WERI-Rb-1 (cell line): ENCODE results near the gene IQSEC3.

Source experiments
- DNase-seq: peaks from one replicate; pipeline ENCODE4 v3.0.0-alpha.2; 2020
- H3K27ac ChIP-seq: fragments of 250-450 bp; sonication (Bioruptor Pico); 2 replicates; pipeline ENCODE4 v1.5.1; 2020; ENCODE audit warnings: mild to moderate bottlenecking, moderate library complexity
- H3K27me3 ChIP-seq: fragments of 250-450 bp; sonication (Bioruptor Pico); 2 replicates; pipeline ENCODE4 v1.5.1; 2021; ENCODE audit warnings: mild to moderate bottlenecking, low read depth, moderate library complexity; ENCODE audit not compliant: insufficient read depth, severe bottlenecking
- H3K36me3 ChIP-seq: fragments of 250-450 bp; sonication (Bioruptor Pico); 2 replicates; pipeline ENCODE4 v1.5.1; 2020; ENCODE audit warnings: mild to moderate bottlenecking, moderate library complexity
- H3K4me3 ChIP-seq: 2 replicates; pipeline ENCODE4 v1.5.1; 2011; ENCODE audit warnings: low read depth, mild to moderate bottlenecking, control low read depth, low read length
- H3K9me3 ChIP-seq: fragments of 250-450 bp; sonication (Bioruptor Pico); 2 replicates; pipeline ENCODE4 v1.5.1; 2021; ENCODE audit warnings: mild to moderate bottlenecking, moderate library complexity; ENCODE audit not compliant: severe bottlenecking
- TF ChIP-seq, protein P1 (sequence below): IDR thresholded peaks from 2 replicates; pipeline ENCODE4 v1.5.1; 2011; ENCODE audit warnings: low read depth, mild to moderate bottlenecking, control low read depth, inconsistent platforms, low read length

The IQSEC3 gene

DNA sequence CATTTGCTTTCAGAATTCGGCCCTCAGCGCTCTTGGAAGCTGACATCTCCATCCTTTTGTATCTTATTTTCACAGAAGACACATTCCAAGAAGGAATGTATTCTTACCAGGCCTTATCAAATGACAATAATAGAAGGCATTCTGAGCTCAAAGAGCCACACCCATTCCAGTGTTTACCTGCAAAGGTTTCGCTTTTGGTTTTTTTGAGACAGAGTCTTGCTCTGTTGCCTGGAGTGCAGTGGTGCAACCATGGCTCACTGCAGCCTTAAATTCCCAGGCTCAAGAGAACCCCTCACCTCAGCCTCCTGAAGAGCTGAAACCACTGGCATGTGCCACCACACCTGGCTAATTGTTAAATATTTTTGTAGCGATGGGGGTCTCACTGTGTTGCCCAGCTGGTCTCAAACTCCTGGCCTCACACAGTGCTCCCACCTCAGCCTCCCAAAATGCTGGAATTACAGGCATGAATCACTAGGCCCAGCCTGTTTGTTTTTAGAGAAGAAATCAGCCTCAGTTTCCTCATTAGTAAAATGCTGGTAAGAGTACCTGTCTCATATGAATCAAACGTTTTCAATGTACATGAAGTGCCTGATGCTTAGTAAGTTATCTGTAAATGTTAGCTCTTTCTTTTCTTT is 78.2 kb downstream of the IQSEC3 start:
- Histone ChIP-seq H3K36me3 (no peaks in the 10 kb centered on the region), H3K4me3 (no peak overlapping the region), H3K27ac (no peak overlapping the region), H3K9me3 (no peaks in the 10 kb centered on the region), H3K27me3 (no peaks in the 10 kb centered on the region)
- TF ChIP-seq, protein P1, sequence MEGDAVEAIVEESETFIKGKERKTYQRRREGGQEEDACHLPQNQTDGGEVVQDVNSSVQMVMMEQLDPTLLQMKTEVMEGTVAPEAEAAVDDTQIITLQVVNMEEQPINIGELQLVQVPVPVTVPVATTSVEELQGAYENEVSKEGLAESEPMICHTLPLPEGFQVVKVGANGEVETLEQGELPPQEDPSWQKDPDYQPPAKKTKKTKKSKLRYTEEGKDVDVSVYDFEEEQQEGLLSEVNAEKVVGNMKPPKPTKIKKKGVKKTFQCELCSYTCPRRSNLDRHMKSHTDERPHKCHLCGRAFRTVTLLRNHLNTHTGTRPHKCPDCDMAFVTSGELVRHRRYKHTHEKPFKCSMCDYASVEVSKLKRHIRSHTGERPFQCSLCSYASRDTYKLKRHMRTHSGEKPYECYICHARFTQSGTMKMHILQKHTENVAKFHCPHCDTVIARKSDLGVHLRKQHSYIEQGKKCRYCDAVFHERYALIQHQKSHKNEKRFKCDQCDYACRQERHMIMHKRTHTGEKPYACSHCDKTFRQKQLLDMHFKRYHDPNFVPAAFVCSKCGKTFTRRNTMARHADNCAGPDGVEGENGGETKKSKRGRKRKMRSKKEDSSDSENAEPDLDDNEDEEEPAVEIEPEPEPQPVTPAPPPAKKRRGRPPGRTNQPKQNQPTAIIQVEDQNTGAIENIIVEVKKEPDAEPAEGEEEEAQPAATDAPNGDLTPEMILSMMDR = no peak
- DNase-seq = no peak

- H3K36me3 ChIP-seq = no peaks in the 10 kb centered on the region
- TF ChIP-seq, protein P1 = no peak
- no peak for DNase-seq
- H3K4me3 ChIP-seq = no peak overlapping the region
- no peak overlapping the region for H3K27ac ChIP-seq
- H3K27me3 ChIP-seq = no peaks in the 10 kb centered on the region
- no peaks in the 10 kb centered on the region for H3K9me3 ChIP-seq
Measured at GRCh38 chr12:145369-145960, 78.9 kb downstream of the IQSEC3 start.

DNA sequence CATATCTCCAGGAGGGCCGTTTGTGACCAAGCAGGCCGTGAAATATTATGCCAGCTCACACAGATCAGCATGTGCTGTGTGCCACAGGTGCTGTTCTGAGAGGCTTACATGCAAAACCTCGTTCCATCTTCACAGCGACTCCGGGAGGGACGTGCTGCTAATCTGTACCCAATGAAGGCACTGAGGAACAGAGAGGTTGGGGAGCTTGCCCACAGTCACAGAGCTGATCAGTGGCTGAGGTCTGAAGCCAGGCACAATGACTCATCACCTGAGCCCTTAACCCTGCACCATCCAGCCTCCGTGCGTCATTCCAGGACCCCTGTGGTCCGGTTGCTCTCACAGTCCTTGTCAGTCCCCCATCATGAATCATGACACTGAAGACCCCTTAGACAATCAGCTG is 80.7 kb downstream of the IQSEC3 start:
- TF ChIP-seq, protein P1 = no peak
- no peaks in the 10 kb centered on the region for H3K27me3 ChIP-seq
- no peak overlapping the region for H3K27ac ChIP-seq
- no peak overlapping the region for H3K4me3 ChIP-seq
- no peaks in the 10 kb centered on the region for H3K9me3 ChIP-seq
- no peaks in the 10 kb centered on the region for H3K36me3 ChIP-seq
- DNase-seq = no peak

GRCh38 chr12:148676-149416 is 82.3 kb downstream of the IQSEC3 start:
- TF ChIP-seq, protein P1 = no peak
- DNase-seq = no peak
- Histone ChIP-seq H3K4me3 (no peak overlapping the region), H3K27ac (no peak overlapping the region), H3K27me3 (no peaks in the 10 kb centered on the region), H3K36me3 (no peaks in the 10 kb centered on the region), H3K9me3 (no peaks in the 10 kb centered on the region)

DNA sequence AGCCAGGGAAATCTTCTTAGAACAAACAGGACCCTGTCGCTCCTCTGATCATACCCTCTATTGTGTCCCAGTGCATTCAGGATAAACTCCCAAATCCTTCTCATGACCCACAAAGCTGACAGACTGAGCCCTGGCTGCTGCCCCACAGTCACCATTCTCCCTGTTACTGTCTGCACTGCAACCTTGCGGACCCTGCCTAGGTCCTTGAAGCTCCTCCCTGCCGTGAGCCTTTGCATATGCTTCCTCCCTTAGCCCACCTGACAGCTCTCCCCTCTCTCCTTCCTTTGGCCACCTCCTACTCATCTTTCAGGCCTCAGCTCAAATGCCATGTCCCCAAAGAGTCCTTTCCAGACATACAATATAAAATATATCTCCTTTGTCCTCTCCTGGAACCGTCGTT is 85.0 kb downstream of the IQSEC3 start:
- H3K9me3 ChIP-seq = no peaks in the 10 kb centered on the region
- no peak for DNase-seq
- H3K36me3 ChIP-seq = no peaks in the 10 kb centered on the region
- TF ChIP-seq, protein P1 = no peak
- no peak overlapping the region for H3K27ac ChIP-seq
- H3K4me3 ChIP-seq = no peak overlapping the region
- H3K27me3 ChIP-seq = no peaks in the 10 kb centered on the region
